GM23248 (cell line): Measurements from ENCODE around the gene HYAL4. TPM values are rescaled to one million over a fixed set of nuclear protein-coding genes. Genes with fewer than 3 reads are reported as not detected.
"Not testable (repeated sequence)": the region's sequence is repeated elsewhere in the genome, so short reads cannot be mapped to it uniquely, and the experiment has no call there.

ENCODE experiments used
- DNase-seq: peaks from one replicate; pipeline ENCODE4 v3.0.0-alpha.2; 2015
- H2AFZ ChIP-seq: fragments of 200-600 bp; sonication (generic); 2 replicates; pipeline ENCODE4 v1.6.1; 2016; ENCODE audit warnings: antibody characterized with exemption
- H3F3A ChIP-seq: fragments of 200-600 bp; sonication (generic); 2 replicates; pipeline ENCODE4 v1.6.1; 2016; ENCODE audit warnings: mild to moderate bottlenecking, antibody characterized with exemption, mixed run types; ENCODE audit not compliant: insufficient read depth
- H3K27ac ChIP-seq: fragments of 200-600 bp; sonication (generic); 2 replicates; pipeline ENCODE4 v1.5.1; 2016; ENCODE audit warnings: mild to moderate bottlenecking
- H3K27me3 ChIP-seq: fragments of 200-600 bp; sonication (generic); replicated peaks from 2 replicates; pipeline ENCODE4 v1.6.1; 2016; ENCODE audit warnings: mild to moderate bottlenecking; ENCODE audit not compliant: insufficient read depth
- H3K36me3 ChIP-seq: fragments of 200-600 bp; sonication (generic); 2 replicates; pipeline ENCODE4 v1.6.1; 2016; ENCODE audit warnings: low read depth, mild to moderate bottlenecking
- H3K4me1 ChIP-seq: fragments of 200-600 bp; sonication (generic); 2 replicates; pipeline ENCODE4 v1.6.1; 2016; ENCODE audit warnings: mild to moderate bottlenecking; ENCODE audit not compliant: insufficient read depth
- H3K4me2 ChIP-seq: fragments of 200-600 bp; sonication (generic); one replicate; pipeline ENCODE4 v1.6.1; 2016; ENCODE audit warnings: mild to moderate bottlenecking; ENCODE audit not compliant: unreplicated experiment
- H3K4me3 ChIP-seq: fragments of 200-600 bp; sonication (generic); 2 replicates; pipeline ENCODE4 v1.5.1; 2016; ENCODE audit warnings: mild to moderate bottlenecking
- H3K79me2 ChIP-seq: fragments of 200-600 bp; sonication (generic); 2 replicates; pipeline ENCODE4 v1.6.1; 2016; ENCODE audit warnings: mild to moderate bottlenecking; ENCODE audit not compliant: insufficient read depth
- H3K9ac ChIP-seq: fragments of 200-600 bp; sonication (generic); 2 replicates; pipeline ENCODE4 v1.6.1; 2016; ENCODE audit warnings: mild to moderate bottlenecking
- H3K9me2 ChIP-seq: fragments of 200-600 bp; sonication (generic); 2 replicates; pipeline ENCODE4 v1.6.1; 2016; ENCODE audit warnings: mixed run types, mild to moderate bottlenecking, moderate library complexity; ENCODE audit not compliant: insufficient read depth
- H3K9me3 ChIP-seq: fragments of 200-600 bp; sonication (generic); one replicate; pipeline ENCODE4 v1.6.1; 2017; ENCODE audit warnings: low read depth
- H4K20me1 ChIP-seq: fragments of 200-600 bp; sonication (generic); 2 replicates; pipeline ENCODE4 v1.6.0; 2016; ENCODE audit not compliant: insufficient read depth
- EZH2 ChIP-seq: fragments of 200-600 bp; sonication (generic); IDR thresholded peaks from 2 replicates; pipeline ENCODE4 v1.6.1; 2018; ENCODE audit warnings: antibody characterized with exemption, mild to moderate bottlenecking; ENCODE audit not compliant: insufficient read depth, poor library complexity, severe bottlenecking
- EZH2phosphoT487 ChIP-seq: fragments of 200-600 bp; sonication (generic); IDR thresholded peaks from 2 replicates; pipeline ENCODE4 v1.6.1; 2018; ENCODE audit warnings: antibody characterized with exemption, moderate library complexity, mild to moderate bottlenecking, low read depth; ENCODE audit not compliant: insufficient read depth
- WGBS, 2 experiments: methylation state at CpG; one replicate each; pipeline ENCODE4 v1.1.6; 2015 to 2017; ENCODE audit warnings: low lambda C conversion rate in 2 of 2, low coverage in 1 of 2; ENCODE audit errors: missing lambda C conversion rate in 2 of 2; 5-methylcytosine and 5-hydroxymethylcytosine counted together
- in situ Hi-C: fragments of 300-500 bp; cut with MboI; formaldehyde crosslinking; loops from 2 replicates; pipeline ENCODE4 v1.15.0; 2020
- polyA plus RNA-seq: library from polyadenylated mRNA; unstranded; fragments of >200 nt; fragmentation: Nextera tagmentation; extraction: Ambion mirVana; gene quantifications from 2 replicates; pipeline ENCODE4 v1.2.1, GENCODE V29; 2016
- total RNA-seq: library from RNA; depleted of rRNA; stranded (reverse); fragments of >200 nt; shearing (Covaris generic); gene quantifications from 2 replicates; pipeline ENCODE4 v1.2.3, GENCODE V29; 2014

HYAL4 gene
- total and polyA plus RNA-seq, 2 experiments from 2014 or later, result not detected

- Histone ChIP-seq H3K27me3 (no peaks in the 10 kb centered on the region; the same call in 1 of the 2 replicates), H3K9me2 (0 out of 2 replicates have a peak, but pooled peaks cover 4% of the 10 kb centered on the region), H3K4me3 (no peak overlapping the region), H2AFZ (no peak overlapping the region), H3K36me3 (no peaks in the 10 kb centered on the region), H3K9ac (no peak overlapping the region), H3K4me1 (no peaks in the 10 kb centered on the region), H3K9me3 (no peaks in the 10 kb centered on the region), H4K20me1 (no peaks in the 10 kb centered on the region), H3K27ac (no peak overlapping the region), H3K4me2 (no peak overlapping the region), H3F3A (no peaks in the 10 kb centered on the region), H3K79me2 (no peaks in the 10 kb centered on the region)
- no peak for DNase-seq
- in situ Hi-C loops, result no loop called here
- no peak for TF ChIP-seq EZH2phosphoT487
- no peak for TF ChIP-seq EZH2
- WGBS, 2 experiments, result 35 to 52% methylated on average over 3 of the region's 3 CpGs
These were observed 20.8 kb upstream of the HYAL4 start for GRCh38 chr7:123823898-123824753.

- Histone ChIP-seq H3K4me3 (no peak overlapping the region), H3K79me2 (no peaks in the 10 kb centered on the region), H3K27ac (no peak overlapping the region), H4K20me1 (no peaks in the 10 kb centered on the region), H3K9me3 (no peaks in the 10 kb centered on the region), H3F3A (no peaks in the 10 kb centered on the region), H3K36me3 (no peaks in the 10 kb centered on the region), H3K9me2 (0 out of 2 replicates have a peak, but pooled peaks cover 4% of the 10 kb centered on the region), H3K9ac (no peak overlapping the region), H3K4me2 (no peak overlapping the region), H3K4me1 (no peaks in the 10 kb centered on the region), H2AFZ (no peak overlapping the region), H3K27me3 (no peaks in the 10 kb centered on the region; the same call in 1 of the 2 replicates)
- in situ Hi-C loops, result no loop called here
- no peak for DNase-seq
- TF ChIP-seq EZH2, result no peak
- no peak for TF ChIP-seq EZH2phosphoT487
- 24 to 44% methylated on average over 1 of the region's 1 CpG for WGBS, 2 experiments
These were observed 20.3 kb upstream of the HYAL4 start for GRCh38 chr7:123824754-123825067.

GRCh38 chr7:123828805-123829204, 16.2 kb upstream of the HYAL4 start:
- no peaks in the 10 kb centered on the region for H3K36me3 ChIP-seq
- no peaks in the 10 kb centered on the region for H4K20me1 ChIP-seq
- DNase-seq, result no peak
- no peaks in the 10 kb centered on the region for H3K9me2 ChIP-seq
- H3K4me1 ChIP-seq, result no peaks in the 10 kb centered on the region
- no peak overlapping the region for H3K4me2 ChIP-seq
- H3F3A ChIP-seq, result no peaks in the 10 kb centered on the region
- in situ Hi-C loops, result no loop called here
- TF ChIP-seq EZH2phosphoT487 (no peak), EZH2 (no peak)
- H3K9ac ChIP-seq, result no peak overlapping the region
- 14 to 29% methylated on average over 2 of the region's 2 CpGs for WGBS, 2 experiments
- H3K9me3 ChIP-seq, result no peaks in the 10 kb centered on the region
- H3K27me3 ChIP-seq, result no peaks in the 10 kb centered on the region; the same call in 1 of the 2 replicates
- H2AFZ ChIP-seq, result no peak overlapping the region
- no peak overlapping the region for H3K27ac ChIP-seq
- no peak overlapping the region for H3K4me3 ChIP-seq
- no peaks in the 10 kb centered on the region for H3K79me2 ChIP-seq

GRCh38 chr7:123836656-123837055, 8.3 kb upstream of the HYAL4 start:
- in situ Hi-C loops, result no loop called here
- Histone ChIP-seq H3K9ac (no peak overlapping the region), H3K4me2 (no peak overlapping the region), H3K27me3 (no peaks in the 10 kb centered on the region), H3F3A (no peaks in the 10 kb centered on the region), H3K79me2 (no peaks in the 10 kb centered on the region), H3K4me3 (no peak overlapping the region), H3K4me1 (no peaks in the 10 kb centered on the region), H3K9me3 (no peaks in the 10 kb centered on the region), H3K27ac (no peak overlapping the region), H3K9me2 (no peaks in the 10 kb centered on the region), H3K36me3 (no peaks in the 10 kb centered on the region), H2AFZ (no peak overlapping the region), H4K20me1 (no peaks in the 10 kb centered on the region)
- WGBS, 2 experiments, result 27 to 35% methylated on average over 4 of the region's 4 CpGs
- TF ChIP-seq EZH2phosphoT487, result no peak
- no peak for TF ChIP-seq EZH2
- no peak for DNase-seq

- not testable (repeated sequence) for H3K4me3 ChIP-seq
These were observed 5.9 kb upstream of the HYAL4 start for GRCh38 chr7:123839106-123839505.

GRCh38 chr7:123844142-123844541, 827 bp upstream of the HYAL4 start:
- H3F3A ChIP-seq, H3K4me1 ChIP-seq, H3K36me3 ChIP-seq, H4K20me1 ChIP-seq, H3K27ac ChIP-seq, DNase-seq, H3K9ac ChIP-seq, H3K4me3 ChIP-seq, H3K79me2 ChIP-seq, in situ Hi-C loops, H3K9me2 ChIP-seq, H3K9me3 ChIP-seq, H2AFZ ChIP-seq, H3K4me2 ChIP-seq, H3K27me3 ChIP-seq: not testable (repeated sequence)
- WGBS, 2 experiments, result 48 to 52% methylated on average over 7 of the region's 7 CpGs

More at GRCh38 chr7:123839106-123839505, 5.9 kb upstream of the HYAL4 start:
- H3K79me2 ChIP-seq, H3F3A ChIP-seq, H2AFZ ChIP-seq, H4K20me1 ChIP-seq, H3K9ac ChIP-seq, H3K27me3 ChIP-seq, H3K4me1 ChIP-seq, H3K27ac ChIP-seq, H3K9me2 ChIP-seq, H3K4me2 ChIP-seq, H3K9me3 ChIP-seq, in situ Hi-C loops, H3K36me3 ChIP-seq, DNase-seq: not testable (repeated sequence)
- WGBS, 2 experiments, result 52 to 56% methylated on average over 2 of the region's 2 CpGs
